GM19468 (cell line): Measurements from ENCODE around the gene PLB1.

Source experiments
- ATAC-seq: cut with Tn5 transposase; IDR thresholded peaks from one replicate; pipeline ENCODE4 v1.9.1; 2021; ENCODE audit warnings: mild to moderate bottlenecking, moderate library complexity, moderate number of reproducible peaks; ENCODE audit not compliant: unreplicated experiment; ENCODE audit errors: extremely low read depth

The PLB1 gene

DNA sequence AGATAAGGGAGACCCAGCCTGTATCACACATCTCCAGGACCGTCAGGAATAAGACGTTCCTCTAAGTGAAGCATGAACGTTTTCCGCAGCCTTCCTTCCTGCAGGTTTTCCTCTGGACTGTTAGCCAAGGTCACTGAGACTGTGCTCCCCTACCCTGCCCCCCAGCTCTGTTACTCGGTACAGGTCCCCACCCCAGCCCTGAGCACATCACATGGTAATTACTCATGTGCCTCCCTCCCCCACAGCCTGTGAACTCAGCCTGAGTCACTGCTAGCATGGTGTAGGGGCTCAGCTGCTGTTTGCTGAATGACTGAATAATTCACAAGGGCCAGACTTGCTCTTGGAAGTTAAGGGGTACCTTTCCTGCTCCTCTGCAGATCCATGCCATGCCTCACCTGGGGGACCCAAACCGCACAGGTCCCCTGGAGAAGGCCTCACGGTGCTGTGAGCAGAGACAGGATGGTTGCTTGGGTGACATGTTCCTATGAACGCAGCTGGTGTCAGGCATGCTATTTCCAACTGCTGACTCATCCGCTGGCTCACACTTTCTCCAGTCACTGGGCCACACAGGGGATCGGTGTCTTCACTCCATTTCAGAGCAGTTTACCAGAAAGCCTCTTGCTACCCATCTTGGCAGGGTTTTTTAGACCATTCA is 88.2 kb downstream of the PLB1 start:
- ATAC-seq, result no peak

DNA sequence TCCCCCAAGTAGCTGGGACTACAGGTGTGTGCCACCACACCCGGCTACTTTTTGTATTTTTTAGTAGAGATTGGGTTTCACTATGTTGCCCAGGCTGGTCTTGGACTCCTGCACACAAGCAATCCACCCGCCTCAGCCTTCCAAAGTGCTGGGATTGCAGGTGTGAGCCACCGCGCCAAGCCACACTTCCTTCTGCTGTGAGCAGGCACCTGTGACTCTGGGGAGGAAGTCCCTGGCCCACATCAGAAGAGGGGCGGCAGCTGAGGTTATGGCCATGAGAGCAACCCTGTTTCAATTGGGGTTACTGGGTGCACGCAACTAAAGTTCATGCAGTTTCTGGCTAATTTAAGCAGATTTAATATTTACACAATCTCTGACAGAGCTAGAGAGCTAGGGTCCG is 91.0 kb downstream of the PLB1 start:
- ATAC-seq, result no peak

DNA sequence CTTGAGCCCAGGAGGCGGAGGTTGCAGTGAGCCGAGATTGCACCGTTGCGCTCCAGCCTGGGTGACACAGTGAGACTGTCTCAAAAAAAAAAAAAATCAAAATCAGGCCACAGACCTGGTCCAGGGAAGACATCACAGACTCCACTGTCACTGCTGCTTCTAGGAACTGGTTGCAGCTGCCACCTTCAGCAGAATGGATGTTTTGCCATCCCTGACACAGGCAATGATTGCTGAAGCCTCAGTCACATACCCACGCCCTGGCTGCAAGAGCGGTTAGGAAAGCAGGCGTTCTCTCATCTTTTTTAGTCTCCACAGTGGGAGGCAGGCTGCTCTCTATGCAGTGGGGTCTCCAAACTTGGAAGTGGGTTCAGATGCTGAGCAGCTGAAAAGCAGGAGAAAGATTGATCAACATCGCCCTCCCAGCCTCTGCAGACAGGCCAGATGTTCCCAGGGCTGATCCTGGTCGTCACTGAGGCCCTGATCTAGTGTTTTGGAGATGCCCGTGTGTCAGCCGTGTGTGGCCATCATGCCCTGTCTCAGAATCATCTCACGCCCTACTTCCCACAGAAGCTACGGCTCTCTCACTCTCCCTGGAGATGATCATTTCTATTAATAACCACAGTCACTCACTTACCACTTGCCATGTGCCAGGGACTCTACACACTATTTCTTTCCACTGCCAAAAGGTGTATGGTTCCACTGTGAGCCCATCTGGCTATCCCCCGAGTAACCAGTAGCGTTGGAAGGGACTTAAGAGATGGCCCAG is 91.8 kb downstream of the PLB1 start:
- ATAC-seq, result no peak

DNA sequence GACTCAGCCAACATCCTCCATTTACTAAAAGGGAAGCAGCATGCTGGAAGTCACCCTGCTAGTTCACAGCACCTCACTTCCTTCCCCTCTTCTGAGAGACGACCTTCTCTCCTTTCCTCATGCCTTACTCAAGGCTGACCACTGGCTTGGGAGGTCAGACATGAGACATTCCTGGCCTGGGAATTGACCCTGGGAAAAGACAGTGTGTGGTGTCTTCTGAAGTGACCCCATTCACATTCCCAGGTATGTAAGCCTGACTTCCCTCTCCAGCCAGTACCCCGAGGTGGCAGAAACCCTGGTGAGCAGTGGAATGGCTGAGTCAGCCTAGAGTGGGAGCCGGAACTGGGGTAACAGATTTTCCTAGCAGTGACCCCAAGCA is 92.4 kb downstream of the PLB1 start:
- no peak for ATAC-seq

DNA sequence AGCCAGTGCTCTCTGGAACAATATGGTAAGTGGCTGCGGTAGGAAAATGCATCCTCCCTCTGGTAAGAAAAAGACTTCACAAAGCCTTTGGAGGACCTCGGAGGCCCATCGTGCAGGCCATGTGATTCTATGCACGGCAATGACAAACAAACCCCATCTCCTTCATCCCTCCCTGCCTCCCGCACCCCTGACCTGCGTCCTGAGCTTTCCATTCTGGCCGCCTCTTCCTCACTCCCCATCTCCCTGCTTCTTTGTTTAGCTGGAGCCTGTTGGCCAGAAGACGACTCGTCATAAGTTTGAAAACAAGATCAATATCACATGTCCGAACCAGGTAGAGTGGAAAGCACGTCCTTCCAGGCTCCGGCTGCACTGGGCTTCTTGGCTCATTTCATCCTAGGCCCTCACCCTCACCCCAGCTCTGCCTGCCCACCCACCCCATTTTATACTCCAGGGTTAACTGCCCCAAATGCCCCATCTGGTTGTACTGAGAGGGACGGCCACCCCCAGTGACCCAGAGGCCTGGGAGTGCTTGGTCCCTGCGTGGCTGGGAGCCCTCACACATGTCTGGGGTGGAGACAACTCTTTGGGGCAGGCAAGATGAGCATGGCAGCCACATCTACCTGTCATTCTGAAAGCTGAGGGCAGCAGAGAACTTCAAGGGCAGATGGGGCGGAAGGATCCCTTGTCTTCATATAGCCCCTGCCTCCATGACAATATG is 94.0 kb downstream of the PLB1 start:
- no peak for ATAC-seq

DNA sequence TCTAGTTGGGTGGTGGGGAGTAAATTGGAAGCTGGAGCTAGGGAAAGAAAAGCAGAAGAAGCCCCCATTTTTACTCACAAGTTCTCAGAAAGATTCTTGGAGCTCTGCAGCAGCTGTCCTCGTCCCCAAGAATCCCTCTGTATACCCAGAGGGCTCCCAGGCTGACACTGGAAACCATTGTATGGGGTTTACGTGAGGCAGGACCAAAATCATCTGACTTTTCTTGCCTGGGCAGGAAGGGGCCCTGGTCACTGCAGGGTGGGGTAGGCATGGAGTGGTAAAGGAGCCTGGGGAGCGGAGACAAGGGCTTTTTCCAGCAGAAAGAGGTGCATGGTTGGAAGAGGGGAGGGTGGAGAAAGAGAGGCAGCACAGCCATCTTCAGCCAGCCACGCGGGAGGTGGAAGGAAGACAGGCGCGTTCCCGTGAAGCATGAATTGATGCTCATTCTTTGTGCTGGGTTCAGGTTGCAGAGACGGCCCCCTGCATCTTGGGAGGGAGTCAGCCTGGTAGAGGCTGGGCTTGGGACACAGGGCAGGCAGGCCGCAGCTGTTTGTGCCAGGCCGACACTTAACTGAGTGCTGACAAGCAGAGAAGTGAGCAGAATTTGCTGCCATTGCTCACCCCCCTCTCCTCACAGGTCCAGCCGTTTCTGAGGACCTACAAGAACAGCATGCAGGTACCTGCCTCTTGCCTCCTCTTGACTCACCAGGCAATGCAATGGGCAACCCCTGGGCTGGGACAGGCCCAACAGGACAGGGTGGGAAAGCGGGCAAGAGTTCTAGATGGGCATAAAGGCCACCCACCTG is 94.8 kb downstream of the PLB1 start:
- no peak for ATAC-seq

DNA sequence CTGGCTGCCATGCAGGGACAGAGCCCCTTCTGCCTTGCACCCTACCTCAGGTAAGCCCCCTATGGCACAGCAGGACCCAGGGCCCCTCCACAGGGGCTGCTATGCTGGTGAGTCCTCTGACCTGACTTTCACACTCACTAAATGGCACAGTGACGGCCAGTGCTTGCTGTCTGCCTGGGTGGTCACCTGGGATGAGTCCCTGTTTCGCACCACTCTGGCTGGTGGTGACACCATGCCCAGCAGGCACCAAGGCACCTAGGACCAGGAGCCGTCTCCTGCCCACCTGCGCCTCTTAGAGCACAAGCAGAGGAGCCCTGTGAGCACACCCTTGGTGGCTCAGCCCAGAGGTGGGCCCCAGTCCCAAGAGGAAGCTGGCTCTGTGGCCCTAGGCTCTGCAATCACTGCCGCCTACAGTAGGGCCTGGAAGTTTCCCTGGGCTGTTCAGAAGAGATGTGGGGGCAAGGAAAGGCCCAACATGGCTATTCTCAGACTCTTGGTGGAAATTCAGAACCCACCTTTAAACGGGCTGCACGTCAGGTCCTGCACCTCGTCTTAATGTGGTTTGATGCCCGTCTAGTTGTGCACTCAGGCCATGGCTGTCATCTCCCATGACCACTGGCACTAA is 96.0 kb downstream of the PLB1 start:
- ATAC-seq, result no peak

DNA sequence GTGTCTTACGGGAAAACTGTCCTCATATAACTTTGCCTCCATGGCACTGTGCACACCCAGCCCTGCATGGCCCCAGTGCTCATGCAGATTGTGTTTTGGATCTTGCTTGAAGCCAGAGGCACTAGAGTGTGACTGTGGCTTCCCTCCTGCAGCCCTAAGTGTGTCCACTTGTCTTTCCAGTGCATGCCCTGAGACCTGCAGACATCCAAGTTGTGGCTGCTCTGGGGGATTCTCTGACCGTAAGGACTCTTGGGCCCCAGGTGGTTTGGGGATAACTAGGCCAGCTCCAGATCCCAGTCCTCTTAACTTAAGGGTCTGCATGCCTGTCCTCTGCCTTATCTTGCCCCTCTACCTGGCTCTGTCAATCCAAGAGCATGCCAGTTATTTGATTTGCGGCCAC is 96.6 kb downstream of the PLB1 start:
- no peak for ATAC-seq

DNA sequence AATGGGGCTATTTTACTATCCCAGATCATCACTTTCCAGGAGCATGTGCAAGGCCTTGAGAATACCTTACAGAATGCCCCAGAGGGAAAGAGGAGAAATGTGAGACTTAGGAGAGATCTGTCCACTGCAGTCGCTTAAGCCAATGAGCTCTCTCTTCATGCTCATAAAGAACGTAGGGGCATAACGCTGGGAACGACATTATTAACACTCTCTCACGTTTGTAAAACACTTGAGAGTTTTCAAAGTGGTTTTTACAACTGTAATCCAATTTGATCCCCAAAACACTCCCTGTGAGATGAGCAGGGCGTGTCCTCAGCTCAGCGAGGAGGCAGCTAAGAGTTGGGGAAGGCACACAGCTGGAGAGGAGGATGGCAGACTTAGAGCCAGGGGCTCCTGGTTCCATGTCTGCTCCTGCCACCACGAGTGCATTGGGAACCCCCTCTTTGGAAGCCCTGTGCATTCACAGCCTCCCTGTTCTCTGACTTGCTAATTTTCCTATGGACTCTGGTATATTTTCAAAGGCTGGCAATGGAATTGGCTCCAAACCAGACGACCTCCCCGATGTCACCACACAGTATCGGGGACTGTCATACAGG is 97.4 kb downstream of the PLB1 start:
- ATAC-seq, result no peak

DNA sequence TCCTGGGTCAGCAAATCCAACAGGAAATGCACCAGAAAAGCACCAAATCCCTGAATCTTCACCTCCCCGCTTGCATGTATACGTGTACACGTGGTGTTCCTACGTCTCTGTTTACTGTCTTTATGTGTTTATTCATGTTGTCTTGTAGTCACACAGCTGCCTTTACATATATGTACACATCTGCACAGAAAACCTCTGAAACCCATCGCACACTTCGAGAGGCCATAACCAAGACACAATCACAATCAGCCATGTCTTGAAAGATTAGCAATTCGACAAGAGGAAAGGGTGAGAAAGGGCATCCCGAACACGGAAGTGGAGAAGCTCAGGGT is 98.1 kb downstream of the PLB1 start:
- ATAC-seq, result no peak

DNA sequence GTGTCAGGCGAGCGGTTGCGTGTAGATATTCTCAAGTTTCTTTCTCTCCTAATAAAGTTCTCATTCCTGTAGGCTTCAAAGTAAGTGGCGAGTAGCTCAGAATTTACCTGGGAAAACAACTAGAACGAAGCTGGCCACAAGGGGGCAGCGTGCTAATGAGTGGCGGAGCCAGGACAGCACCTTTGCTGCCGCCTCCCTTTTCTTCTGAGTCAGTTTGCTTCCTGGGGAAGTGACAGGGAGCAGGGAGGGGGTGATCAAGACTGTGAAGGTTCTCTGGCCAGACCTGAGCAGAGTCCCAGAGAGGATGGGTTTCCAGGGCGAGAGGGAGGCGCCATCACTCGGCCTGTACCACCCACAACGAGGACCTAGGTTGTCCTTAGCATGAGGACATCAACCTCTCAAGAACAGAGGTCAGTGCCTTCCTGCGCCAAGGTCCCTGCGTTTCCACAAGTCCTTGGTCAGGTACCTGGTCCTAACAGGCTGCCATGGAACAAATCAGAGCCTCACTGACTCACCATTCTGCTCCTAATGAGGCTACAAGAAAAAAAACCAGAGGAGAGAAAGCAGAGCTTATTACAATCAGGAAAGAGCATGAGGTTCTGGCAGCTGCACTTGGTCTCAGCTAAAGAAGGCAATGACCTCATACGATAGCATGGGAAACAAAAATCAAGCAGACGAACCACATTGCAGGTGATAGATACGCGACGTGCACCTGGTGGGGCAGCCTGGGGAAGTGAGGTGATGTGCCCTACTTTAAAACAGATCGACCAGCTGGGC is 98.7 kb downstream of the PLB1 start:
- no peak for ATAC-seq

DNA sequence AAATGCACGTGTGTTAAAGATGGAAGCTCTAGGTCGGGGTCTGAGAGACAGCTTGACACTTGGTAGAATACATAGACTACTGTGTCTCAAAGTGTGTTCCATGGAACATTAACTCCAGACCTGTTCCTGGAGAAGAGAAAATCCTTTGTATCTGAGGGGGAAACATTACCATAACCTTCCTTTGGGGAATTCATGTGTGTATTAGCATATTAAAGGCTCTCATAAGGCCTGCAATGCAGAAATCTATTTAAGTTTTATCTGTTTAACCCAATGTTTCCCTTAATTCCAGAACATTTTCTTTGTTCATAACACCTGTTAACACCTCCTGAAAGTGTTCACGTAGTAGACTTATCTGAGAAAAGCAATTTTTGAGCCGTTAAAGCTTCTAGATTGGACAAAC is 99.5 kb downstream of the PLB1 start:
- ATAC-seq, result no peak

DNA sequence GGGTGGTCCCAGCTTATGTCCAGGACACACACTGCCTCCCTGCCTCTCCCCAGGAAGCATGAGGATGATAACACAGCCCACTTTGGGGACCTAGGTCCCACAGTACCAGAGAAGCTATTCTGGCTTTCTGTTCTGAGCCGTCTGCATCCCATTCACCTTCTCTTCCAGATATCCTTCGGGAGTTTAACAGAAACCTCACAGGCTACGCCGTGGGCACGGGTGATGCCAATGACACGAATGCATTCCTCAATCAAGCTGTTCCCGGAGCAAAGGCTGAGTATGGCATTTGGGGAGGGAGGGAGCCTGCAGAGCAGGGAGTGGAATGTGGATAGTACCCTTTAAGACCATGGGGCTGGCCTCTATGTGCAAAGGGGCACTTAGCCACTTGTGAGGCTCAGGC is 102.6 kb downstream of the PLB1 start:
- ATAC-seq, result no peak

DNA sequence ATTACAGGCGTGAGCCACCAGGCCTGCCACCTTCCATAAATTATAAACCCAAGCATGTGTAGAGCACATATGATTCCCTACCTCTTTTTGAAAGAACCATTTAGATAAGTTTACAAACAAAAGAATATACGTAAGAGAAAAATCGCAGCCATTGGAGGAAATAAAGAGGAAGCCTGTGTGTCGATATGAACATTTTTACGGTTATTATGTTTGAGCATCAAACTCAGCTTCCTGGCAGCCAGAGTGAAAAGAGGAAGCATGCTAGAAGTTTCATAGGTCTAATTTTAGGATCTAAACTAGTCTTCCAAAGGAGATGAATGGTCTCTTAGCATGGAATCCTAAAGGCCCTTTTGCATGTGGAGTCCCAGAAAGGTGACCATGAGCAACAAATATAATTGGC is 104.3 kb downstream of the PLB1 start:
- ATAC-seq, result no peak

DNA sequence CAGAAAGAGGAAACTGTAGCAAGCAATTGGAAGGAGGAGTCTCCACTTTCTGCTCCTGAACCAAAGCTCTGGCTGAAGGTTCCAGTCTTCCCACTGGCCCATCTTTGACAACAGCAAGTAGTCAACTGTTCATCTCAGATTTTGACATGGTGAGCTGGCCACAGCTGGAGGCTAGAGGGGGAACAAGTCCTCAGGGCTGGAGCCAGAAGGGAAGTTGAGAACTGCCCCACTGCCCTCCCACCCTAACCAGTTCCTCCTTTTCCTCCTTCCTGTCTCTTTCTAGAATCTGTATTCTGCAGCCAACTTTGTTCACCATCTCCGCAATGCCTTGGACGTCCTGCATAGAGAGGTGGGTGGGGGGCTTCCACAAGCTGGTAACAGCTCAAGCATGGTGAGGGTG is 105.8 kb downstream of the PLB1 start:
- no peak for ATAC-seq

DNA sequence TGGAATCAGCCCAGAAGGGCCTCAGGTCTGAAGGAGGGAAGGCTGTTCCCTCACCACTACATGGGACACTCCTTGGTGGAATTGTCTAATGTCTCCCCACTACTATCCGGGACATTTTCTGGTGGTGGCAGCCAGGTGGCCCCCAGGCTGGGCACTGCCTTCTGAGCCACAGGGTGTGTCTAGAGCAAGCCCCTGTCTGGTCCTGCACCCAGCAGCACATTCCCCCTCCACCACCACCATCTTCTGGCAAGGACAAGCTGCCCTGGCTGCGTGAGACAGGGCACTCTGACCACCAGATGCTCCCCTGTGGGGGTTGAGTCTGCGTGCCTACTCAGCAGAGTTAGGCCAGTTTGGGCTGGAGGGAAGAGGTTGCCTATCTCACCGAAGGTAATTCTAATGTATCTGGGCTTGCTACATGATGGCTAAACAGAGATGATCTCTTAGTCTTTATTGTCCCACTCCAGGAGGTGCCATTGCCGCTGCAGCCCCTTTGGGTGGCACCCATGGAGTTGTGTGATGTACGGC is 106.3 kb downstream of the PLB1 start:
- no peak for ATAC-seq

DNA sequence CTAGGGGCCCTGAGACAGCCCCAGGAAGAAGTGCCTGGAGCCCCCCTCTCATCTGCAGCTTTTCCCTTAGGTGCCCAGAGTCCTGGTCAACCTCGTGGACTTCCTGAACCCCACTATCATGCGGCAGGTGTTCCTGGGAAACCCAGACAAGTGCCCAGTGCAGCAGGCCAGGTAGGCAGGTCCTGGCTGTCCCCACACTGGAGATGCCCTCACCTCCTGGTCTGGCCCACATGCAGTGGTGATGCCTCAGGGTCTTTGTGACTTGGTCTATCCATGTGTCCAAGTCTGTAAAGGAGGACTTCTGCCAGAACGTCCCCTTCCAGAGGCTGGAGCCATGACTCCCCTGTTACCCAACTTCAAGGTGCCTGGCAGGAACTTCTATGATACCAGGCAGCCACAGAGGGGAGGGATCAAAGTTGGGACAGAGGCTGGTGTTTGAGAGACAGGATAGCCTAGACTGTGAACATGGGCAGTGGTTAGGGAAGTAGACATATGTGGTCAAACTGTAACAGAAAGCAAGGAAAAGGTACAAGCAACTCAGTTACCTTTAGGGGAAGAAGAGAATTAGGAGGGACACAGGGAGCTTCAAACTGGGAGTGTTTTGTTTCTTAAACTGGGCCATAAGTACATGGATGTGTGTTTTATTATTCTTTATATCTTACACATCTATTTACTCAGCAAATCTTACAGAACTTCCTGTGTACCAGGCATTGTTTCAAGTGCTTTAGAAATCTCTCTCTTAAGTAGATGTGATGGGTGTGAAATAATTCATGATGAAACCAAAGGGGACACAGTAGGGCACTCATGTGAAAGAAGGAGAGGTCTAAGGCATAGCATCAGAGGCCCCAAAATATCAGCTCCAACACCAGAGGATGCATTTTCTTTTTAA is 107.1 kb downstream of the PLB1 start:
- ATAC-seq, result no peak

DNA sequence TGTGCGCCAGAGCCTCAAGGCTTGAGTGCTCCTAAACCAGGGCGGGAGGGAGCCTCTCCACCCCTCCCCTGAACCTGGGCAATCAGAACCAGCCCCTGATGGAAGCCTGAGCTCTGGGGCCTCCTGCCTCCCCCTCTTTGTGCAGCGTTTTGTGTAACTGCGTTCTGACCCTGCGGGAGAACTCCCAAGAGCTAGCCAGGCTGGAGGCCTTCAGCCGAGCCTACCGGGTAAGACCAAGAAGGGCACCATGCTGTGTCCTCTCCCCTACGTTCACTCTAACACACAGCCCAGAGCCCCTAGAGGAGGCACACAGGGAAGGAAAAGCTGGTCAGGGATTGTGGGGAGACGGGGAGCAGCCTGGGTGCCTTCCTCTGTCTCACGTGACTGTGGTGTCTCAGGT is 108.0 kb downstream of the PLB1 start:
- no peak for ATAC-seq
